Neural cell (in vitro differentiated cells): ENCODE measurements around the gene CEMIP2. TPM values are rescaled to one million over a fixed set of nuclear protein-coding genes. Genes with fewer than 3 reads are reported as not detected.

Source experiments
- H2AFZ ChIP-seq: fragments of 200-600, 300-800 bp; sonication (generic), shearing (Covaris generic); 2 replicates; pipeline ENCODE4 v1.6.0; 2014; ENCODE audit warnings: low read depth, mild to moderate bottlenecking, antibody characterized with exemption, low read length, moderate library complexity
- H3F3A ChIP-seq: fragments of 200-600 bp; shearing (Covaris generic); 2 replicates; pipeline ENCODE4 v1.6.1; 2016; ENCODE audit warnings: mild to moderate bottlenecking, moderate library complexity, mixed read lengths, antibody characterized with exemption, low read length; ENCODE audit not compliant: insufficient read depth, poor library complexity, severe bottlenecking
- H3K27ac ChIP-seq: fragments of 200-600, 300-800 bp; sonication (generic), shearing (Covaris generic); 2 replicates; pipeline ENCODE4 v1.5.1; 2014; ENCODE audit warnings: mild to moderate bottlenecking, low read length, moderate library complexity
- H3K27me3 ChIP-seq: fragments of 300-800, 200-600 bp; sonication (generic), shearing (Covaris generic); 2 replicates; pipeline ENCODE4 v1.6.0; 2014; ENCODE audit warnings: mild to moderate bottlenecking, low read depth, low read length, moderate library complexity; ENCODE audit not compliant: insufficient read depth
- H3K36me3 ChIP-seq: fragments of 300-800, 200-600 bp; sonication (generic), shearing (Covaris generic); 2 replicates; pipeline ENCODE4 v1.5.1; 2014; ENCODE audit warnings: mild to moderate bottlenecking, antibody characterized with exemption, low read length, moderate library complexity; ENCODE audit not compliant: insufficient read depth
- H3K4me2 ChIP-seq: fragments of 300-800, 200-600 bp; sonication (generic), shearing (Covaris generic); 2 replicates; pipeline ENCODE4 v1.6.0; 2014; ENCODE audit warnings: mild to moderate bottlenecking, low read length
- H3K4me3 ChIP-seq: fragments of 300-800, 200-600 bp; sonication (generic), shearing (Covaris generic); 2 replicates; pipeline ENCODE4 v1.5.1; 2014; ENCODE audit warnings: mild to moderate bottlenecking, low read length, moderate library complexity
- H3K79me2 ChIP-seq: fragments of 200-600 bp; shearing (Covaris generic); replicated peaks from 2 replicates; pipeline ENCODE4 v1.6.0; 2014; ENCODE audit warnings: mild to moderate bottlenecking, low read length, moderate library complexity; ENCODE audit not compliant: insufficient read depth
- H3K9ac ChIP-seq: fragments of 300-800, 200-600 bp; sonication (generic), shearing (Covaris generic); 2 replicates; pipeline ENCODE4 v1.6.1; 2016; ENCODE audit warnings: mild to moderate bottlenecking, low read length, mixed read lengths
- H3K9me2 ChIP-seq: fragments of 200-600 bp; shearing (Covaris generic); 2 replicates; pipeline ENCODE4 v1.6.1; 2016; ENCODE audit warnings: mild to moderate bottlenecking, low read length, mixed read lengths; ENCODE audit not compliant: insufficient read depth
- H3K9me3 ChIP-seq: fragments of 200-600, 300-800 bp; sonication (generic), shearing (Covaris generic); 2 replicates; pipeline ENCODE4 v1.6.1; 2016; ENCODE audit warnings: mild to moderate bottlenecking, mixed run types, low read length, moderate library complexity, mixed read lengths
- H4K20me1 ChIP-seq: fragments of 200-600 bp; shearing (Covaris generic); 2 replicates; pipeline ENCODE4 v1.6.1; 2016; ENCODE audit warnings: mild to moderate bottlenecking, mixed run types; ENCODE audit not compliant: insufficient read depth
- EP300 ChIP-seq: fragments of 450-650 bp; conservative IDR thresholded peaks from 2 replicates; pipeline ENCODE4 v1.6.1; 2014; ENCODE audit warnings: antibody characterized with exemption, mild to moderate bottlenecking, moderate library complexity; ENCODE audit not compliant: poor library complexity, severe bottlenecking
- EZH2 ChIP-seq: fragments of 200-600, 300-800 bp; shearing (Covaris generic), sonication (generic); IDR thresholded peaks from 2 replicates; pipeline ENCODE4 v1.6.1; 2014; ENCODE audit warnings: antibody characterized with exemption, low read length, borderline replicate concordance, mild to moderate bottlenecking; ENCODE audit not compliant: insufficient read depth, poor library complexity, severe bottlenecking
- MXI1 ChIP-seq: fragments of 450-650 bp; conservative IDR thresholded peaks from 2 replicates; pipeline ENCODE4 v1.6.1; 2014; ENCODE audit warnings: antibody characterized with exemption, mild to moderate bottlenecking; ENCODE audit not compliant: poor library complexity, severe bottlenecking
- POLR2AphosphoS5 ChIP-seq: IDR thresholded peaks from 2 replicates; pipeline ENCODE4 v1.6.1; 2012
- RAD21 ChIP-seq: fragments of 450-650 bp; conservative IDR thresholded peaks from 2 replicates; pipeline ENCODE4 v1.6.1; 2014; ENCODE audit warnings: antibody characterized with exemption, mild to moderate bottlenecking, moderate library complexity
- REST ChIP-seq: IDR thresholded peaks from 2 replicates; pipeline ENCODE4 v1.6.1; 2012; ENCODE audit warnings: borderline replicate concordance
- SMC3 ChIP-seq: fragments of 450-650 bp; conservative IDR thresholded peaks from 2 replicates; pipeline ENCODE4 v1.6.1; 2014; ENCODE audit warnings: antibody characterized with exemption, mild to moderate bottlenecking, moderate library complexity; ENCODE audit not compliant: poor library complexity
- TAF1 ChIP-seq: IDR thresholded peaks from 2 replicates; pipeline ENCODE4 v1.6.1; 2012; ENCODE audit warnings: low read depth
- polyA plus RNA-seq: library from polyadenylated mRNA; depleted of rRNA; stranded (reverse); fragments of >200 nt; gene quantifications from 2 replicates; pipeline ENCODE4 v1.2.3, GENCODE V29; 2014
- TF ChIP-seq, protein P1 (sequence below): fragments of 450-650 bp; IDR thresholded peaks from 2 replicates; pipeline ENCODE4 v1.5.1; 2014; ENCODE audit warnings: antibody characterized with exemption, mild to moderate bottlenecking, moderate library complexity; ENCODE audit not compliant: poor library complexity, severe bottlenecking

Gene CEMIP2
- polyA plus RNA-seq, 1 donor from 2014 or later: 11.3 TPM

DNA sequence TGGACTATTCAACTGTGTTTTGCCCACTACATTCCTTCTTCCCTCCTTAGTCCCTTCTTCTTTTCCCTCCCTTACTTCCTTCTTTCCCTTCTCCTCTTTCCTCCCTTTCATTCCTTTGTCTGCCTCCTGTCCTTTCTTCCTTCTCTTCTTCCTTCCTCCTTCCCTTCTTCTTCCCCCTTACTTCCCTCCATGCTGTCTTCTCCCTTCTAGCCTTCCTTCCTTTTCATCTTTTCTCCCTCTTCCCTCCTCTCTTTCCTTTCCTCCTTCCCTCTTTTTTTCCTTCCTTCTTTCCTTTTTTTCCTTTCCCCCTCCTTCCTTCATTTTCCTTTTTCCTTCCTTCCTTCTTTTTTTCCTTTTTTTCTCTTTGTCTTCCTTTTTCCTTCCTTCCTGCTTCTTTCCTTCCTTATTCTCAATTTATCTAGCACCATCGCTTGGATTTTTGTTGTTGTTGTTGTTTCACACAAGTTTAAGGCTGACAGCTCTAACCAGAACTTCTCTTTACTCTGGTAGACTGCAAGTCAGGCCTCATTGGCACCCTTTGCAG, 123.4 kb downstream of the CEMIP2 start:
- no peak overlapping the region for H3K9ac ChIP-seq
- no peaks in the 10 kb centered on the region for H3K9me3 ChIP-seq
- no peaks in the 10 kb centered on the region for H3K27me3 ChIP-seq
- H4K20me1 ChIP-seq: no peaks in the 10 kb centered on the region
- H3K27ac ChIP-seq: no peak overlapping the region
- H3K9me2 ChIP-seq: no peaks in the 10 kb centered on the region
- H2AFZ ChIP-seq: no peak overlapping the region
- H3K4me2 ChIP-seq: no peak overlapping the region
- TF ChIP-seq MXI1: no peak
- TF ChIP-seq SMC3: no peak
- TF ChIP-seq EZH2: no peak
- no peak for TF ChIP-seq RAD21
- TF ChIP-seq, protein P1, sequence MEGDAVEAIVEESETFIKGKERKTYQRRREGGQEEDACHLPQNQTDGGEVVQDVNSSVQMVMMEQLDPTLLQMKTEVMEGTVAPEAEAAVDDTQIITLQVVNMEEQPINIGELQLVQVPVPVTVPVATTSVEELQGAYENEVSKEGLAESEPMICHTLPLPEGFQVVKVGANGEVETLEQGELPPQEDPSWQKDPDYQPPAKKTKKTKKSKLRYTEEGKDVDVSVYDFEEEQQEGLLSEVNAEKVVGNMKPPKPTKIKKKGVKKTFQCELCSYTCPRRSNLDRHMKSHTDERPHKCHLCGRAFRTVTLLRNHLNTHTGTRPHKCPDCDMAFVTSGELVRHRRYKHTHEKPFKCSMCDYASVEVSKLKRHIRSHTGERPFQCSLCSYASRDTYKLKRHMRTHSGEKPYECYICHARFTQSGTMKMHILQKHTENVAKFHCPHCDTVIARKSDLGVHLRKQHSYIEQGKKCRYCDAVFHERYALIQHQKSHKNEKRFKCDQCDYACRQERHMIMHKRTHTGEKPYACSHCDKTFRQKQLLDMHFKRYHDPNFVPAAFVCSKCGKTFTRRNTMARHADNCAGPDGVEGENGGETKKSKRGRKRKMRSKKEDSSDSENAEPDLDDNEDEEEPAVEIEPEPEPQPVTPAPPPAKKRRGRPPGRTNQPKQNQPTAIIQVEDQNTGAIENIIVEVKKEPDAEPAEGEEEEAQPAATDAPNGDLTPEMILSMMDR: no peak
- TF ChIP-seq EP300: no peak
- no peak for TF ChIP-seq TAF1
- TF ChIP-seq POLR2AphosphoS5: no peak
- TF ChIP-seq REST: no peak
- H3K36me3 ChIP-seq: no peaks in the 10 kb centered on the region
- no peaks in the 10 kb centered on the region for H3F3A ChIP-seq
- H3K79me2 ChIP-seq: no peaks in the 10 kb centered on the region
- no peak overlapping the region for H3K4me3 ChIP-seq

DNA sequence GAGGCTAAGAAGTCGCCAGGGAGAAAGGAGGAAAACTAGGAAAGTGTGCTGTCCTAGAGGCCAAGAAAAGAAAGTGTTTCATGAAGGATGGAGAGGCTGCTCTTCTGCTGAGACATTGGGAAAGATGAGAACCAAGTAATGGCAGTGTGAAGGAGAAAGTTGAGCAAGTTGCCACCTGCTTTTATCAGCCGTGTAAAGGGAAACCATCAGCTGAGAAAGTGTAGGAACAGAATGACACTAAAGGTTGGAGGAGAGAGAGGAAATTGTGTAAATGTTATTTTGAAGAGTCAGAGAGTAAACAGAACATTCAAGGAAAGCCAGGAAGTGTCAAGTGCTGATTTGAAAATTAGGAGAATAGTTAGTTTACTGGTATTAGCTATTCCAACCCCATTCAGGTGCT, 125.0 kb downstream of the CEMIP2 start:
- Histone ChIP-seq H3K4me3 (no peak overlapping the region), H2AFZ (no peak overlapping the region), H3K36me3 (no peaks in the 10 kb centered on the region), H3F3A (no peaks in the 10 kb centered on the region), H3K9me3 (no peaks in the 10 kb centered on the region), H3K9ac (no peak overlapping the region), H4K20me1 (no peaks in the 10 kb centered on the region), H3K27me3 (no peaks in the 10 kb centered on the region), H3K27ac (no peak overlapping the region), H3K79me2 (no peaks in the 10 kb centered on the region), H3K4me2 (no peak overlapping the region), H3K9me2 (no peaks in the 10 kb centered on the region)
- TF ChIP-seq REST: no peak
